HUES6 (cell line): ENCODE measurements around the gene TFEB.

ENCODE experiments used
- H3K27ac ChIP-seq: 2 replicates; pipeline ENCODE4 v1.7.0; 2013; ENCODE audit warnings: low read depth, mild to moderate bottlenecking, low read length, inconsistent platforms
- H3K27me3 ChIP-seq: 2 replicates; pipeline ENCODE4 v1.6.1; 2013; ENCODE audit warnings: low read length; ENCODE audit not compliant: control insufficient read depth, insufficient read depth
- H3K36me3 ChIP-seq: 2 replicates; pipeline ENCODE4 v1.6.1; 2013; ENCODE audit warnings: low read length; ENCODE audit not compliant: control insufficient read depth, insufficient read depth
- H3K4me1 ChIP-seq: 2 replicates; pipeline ENCODE4 v1.6.1; 2013; ENCODE audit warnings: low read length; ENCODE audit not compliant: control insufficient read depth, insufficient read depth
- H3K4me3 ChIP-seq: 2 replicates; pipeline ENCODE4 v1.5.1; 2013; ENCODE audit warnings: low read depth, low read length
- H3K9ac ChIP-seq: one replicate; pipeline ENCODE4 v1.6.1; 2013; ENCODE audit warnings: mild to moderate bottlenecking, low read length
- H3K9me3 ChIP-seq: 2 replicates; pipeline ENCODE4 v1.6.1; 2013; ENCODE audit warnings: low read depth, low read length; ENCODE audit not compliant: control insufficient read depth, insufficient read depth

The TFEB gene

DNA sequence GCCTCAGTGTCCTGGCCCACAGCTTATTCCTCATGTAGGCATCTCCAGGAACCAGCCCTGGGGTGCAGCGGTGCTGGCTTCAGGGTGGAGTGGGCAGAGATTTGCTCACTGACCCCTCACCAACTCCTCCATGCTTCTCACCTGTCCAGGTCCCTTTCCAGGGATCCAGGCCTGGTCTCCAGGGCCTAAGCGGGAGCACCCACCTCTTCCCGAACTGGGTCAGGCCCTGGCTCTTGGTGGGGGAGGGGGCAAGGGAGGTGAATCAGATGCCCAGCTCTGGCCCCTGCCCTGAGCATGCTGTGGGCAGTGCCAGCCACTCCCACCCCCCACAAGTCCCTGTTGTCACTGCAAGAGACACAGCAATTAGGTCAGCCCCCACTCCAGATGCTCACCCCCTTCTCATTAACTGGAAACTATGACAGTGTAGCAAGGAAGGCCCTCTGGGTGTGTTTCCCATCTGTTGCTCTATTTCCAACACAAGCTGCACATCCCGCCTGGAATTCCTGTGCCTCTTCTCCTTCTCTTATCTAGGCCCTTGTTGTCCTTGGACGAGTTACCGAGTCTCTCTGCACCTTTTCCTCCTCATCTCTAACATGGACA is 60.1 kb downstream of the TFEB start:
- Histone ChIP-seq H3K9me3 (no peaks in the 10 kb centered on the region), H3K4me1 (peaks cover 25% of the 10 kb centered on the region), H3K27ac (no peak overlapping the region), H3K27me3 (peaks cover 9% of the 10 kb centered on the region; the same call in 1 of the 2 replicates), H3K9ac (no peak overlapping the region), H3K4me3 (no peak overlapping the region), H3K36me3 (no peaks in the 10 kb centered on the region)

DNA sequence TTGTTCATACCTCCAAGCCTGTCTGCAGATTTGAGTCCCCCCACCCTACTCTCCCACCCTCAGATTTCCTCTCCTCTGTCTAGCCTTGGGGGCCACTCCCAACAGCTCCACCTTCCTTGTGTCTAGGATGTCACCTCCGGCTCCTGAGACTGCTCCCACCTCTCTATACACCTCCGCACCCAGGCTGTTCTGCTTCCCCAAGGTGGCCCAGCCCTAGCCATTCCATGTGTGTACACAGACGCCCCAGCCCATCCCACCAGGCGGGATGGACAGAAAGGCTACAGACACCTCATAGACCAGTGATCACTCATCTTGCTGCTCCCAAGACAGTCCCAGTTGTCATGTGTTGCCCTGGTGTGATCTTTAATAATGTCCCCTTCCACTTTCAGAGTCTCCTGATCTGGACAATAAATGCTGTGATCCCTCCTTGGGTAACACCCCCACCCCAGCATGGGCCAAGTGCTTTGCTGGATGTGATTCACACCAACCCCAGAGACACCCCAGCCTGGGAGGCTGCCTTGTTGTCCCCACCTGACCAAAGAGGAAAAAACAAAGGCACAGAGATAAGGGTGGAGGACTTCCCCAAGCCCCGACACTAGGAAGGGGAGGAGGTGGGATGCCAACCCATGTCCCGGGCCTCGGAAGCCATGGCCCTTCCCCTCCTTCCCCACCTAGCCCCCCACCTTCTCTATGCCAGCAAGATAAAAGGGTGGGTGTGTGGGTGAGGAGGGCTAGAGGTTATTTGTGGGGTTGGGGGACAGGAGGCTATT is 61.0 kb downstream of the TFEB start:
- H3K9me3 ChIP-seq: no peaks in the 10 kb centered on the region
- no peak overlapping the region for H3K27ac ChIP-seq
- H3K4me3 ChIP-seq: no peak overlapping the region
- H3K4me1 ChIP-seq: peaks cover 21% of the 10 kb centered on the region
- H3K9ac ChIP-seq: no peak overlapping the region
- peaks cover 9% of the 10 kb centered on the region; the same call in 1 of the 2 replicates for H3K27me3 ChIP-seq
- no peaks in the 10 kb centered on the region for H3K36me3 ChIP-seq

DNA sequence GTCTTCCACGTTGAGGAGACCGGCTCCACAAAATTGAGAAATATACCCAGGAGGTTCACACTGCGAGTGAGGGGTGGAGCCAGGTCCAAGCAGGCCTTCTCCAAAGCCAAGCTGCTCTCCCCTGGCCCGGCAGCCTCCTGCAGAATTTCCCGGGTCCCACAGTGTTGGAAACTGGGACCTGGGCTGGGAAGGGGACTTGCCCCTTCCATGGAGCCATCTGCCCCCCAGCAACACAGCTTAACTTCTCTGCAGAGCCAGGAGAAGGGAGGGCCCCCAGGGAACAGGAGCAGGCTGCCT is 61.8 kb downstream of the TFEB start:
- Histone ChIP-seq H3K27ac (no peak overlapping the region), H3K4me1 (peaks cover 21% of the 10 kb centered on the region), H3K36me3 (no peaks in the 10 kb centered on the region), H3K4me3 (no peak overlapping the region), H3K9ac (no peak overlapping the region), H3K9me3 (0 out of 2 replicates have a peak, but pooled peaks cover 5% of the 10 kb centered on the region), H3K27me3 (peaks cover 9% of the 10 kb centered on the region; the same call in 1 of the 2 replicates)

DNA sequence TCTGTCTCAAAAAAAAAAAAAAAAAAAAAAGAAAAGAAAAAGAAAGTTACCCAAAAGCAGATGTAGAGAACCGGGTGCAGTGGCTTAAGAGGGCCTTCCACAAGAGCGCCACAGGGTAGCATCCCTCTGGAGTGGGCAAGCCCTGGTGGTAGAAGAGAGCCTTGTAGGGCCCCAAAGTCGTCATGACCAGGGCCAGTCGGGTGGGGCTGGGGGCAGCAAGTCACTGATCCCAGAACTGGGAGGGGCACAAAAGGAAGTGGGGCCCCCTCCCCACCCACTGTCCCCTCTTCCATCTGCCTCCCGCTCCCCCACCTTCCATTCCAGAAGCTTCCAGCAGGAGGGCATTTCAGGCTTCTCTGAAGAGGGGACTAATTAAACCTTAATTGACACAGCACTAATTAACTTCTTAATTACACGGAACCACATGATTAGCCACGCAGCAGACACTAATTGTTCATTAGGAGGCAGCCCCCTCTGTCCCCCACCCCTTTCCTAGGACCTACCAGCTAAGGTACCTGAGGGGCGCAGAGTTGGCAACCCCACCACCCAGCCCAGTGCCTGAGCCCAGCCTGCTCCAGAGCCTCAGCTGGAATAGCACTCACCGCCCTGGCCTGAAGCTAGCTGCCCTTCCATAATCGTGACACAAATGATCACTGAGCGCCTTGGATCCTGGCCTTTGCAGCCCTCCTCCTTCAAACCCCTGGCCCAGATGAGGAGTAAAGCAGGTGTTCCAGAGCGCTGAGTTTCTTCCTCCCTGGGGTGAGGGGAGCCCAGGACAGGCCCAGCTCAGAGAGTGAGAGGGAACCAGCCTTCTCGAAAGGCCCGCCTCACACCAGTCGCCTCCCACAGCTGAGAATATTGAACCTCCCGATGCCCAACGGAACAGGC is 62.3 kb downstream of the TFEB start:
- peaks cover 9% of the 10 kb centered on the region; the same call in 1 of the 2 replicates for H3K27me3 ChIP-seq
- no peak overlapping the region for H3K9ac ChIP-seq
- H3K9me3 ChIP-seq: 0 out of 2 replicates have a peak, but pooled peaks cover 5% of the 10 kb centered on the region
- no peaks in the 10 kb centered on the region for H3K36me3 ChIP-seq
- no peak overlapping the region for H3K27ac ChIP-seq
- H3K4me1 ChIP-seq: peaks cover 21% of the 10 kb centered on the region
- no peak overlapping the region for H3K4me3 ChIP-seq

DNA sequence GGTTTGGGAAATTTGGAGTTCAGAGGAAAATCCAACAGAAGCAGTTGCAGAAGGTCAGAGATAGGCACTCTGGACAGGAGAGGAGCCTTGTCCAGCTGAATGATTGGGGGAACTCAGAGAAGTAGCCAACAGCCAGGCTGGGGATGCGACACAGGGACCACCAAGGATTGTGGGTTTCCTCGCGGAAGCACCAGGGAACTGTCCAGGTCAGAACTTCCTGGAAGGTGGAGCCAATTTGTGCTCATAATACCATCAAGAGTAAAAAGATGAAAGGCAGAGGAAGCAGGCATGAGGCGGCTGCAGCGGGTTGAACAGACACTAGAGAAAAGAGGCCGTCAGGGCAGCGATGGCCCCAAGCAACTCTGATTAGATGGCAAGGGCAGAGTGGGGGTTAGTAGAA is 63.4 kb downstream of the TFEB start:
- H3K27ac ChIP-seq: no peak overlapping the region

DNA sequence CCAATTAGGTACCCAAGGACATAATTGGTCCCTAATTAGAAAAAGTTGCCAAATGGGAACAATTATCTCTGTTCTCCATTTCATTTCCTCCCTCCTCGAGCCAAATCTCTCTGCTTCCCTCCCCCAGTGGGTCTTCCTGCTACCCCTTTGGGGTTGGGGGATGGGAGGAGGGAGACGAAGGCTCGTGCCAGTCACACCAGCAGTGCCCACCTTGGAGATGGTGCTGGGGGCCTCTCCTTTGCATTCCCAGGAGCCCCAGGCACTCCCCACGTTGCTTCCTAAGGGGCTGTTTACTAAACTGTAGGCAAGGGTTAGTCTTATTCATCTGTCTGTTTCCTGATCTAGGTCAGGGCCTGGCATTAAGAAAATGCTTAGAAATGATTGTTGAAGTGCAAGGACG is 64.0 kb downstream of the TFEB start:
- Histone ChIP-seq H3K4me1 (peaks cover 9% of the 10 kb centered on the region), H3K36me3 (no peaks in the 10 kb centered on the region), H3K27me3 (no peaks in the 10 kb centered on the region; the same call in 1 of the 2 replicates)

More for the DNA sequence above, 63.4 kb downstream of the TFEB start:
- peaks cover 13% of the 10 kb centered on the region for H3K4me1 ChIP-seq
- H3K36me3 ChIP-seq: no peaks in the 10 kb centered on the region
- H3K9me3 ChIP-seq: 0 out of 2 replicates have a peak, but pooled peaks cover 5% of the 10 kb centered on the region
- peaks cover 5% of the 10 kb centered on the region; the same call in 1 of the 2 replicates for H3K27me3 ChIP-seq
- H3K9ac ChIP-seq: no peak overlapping the region
- no peak overlapping the region for H3K4me3 ChIP-seq

DNA sequence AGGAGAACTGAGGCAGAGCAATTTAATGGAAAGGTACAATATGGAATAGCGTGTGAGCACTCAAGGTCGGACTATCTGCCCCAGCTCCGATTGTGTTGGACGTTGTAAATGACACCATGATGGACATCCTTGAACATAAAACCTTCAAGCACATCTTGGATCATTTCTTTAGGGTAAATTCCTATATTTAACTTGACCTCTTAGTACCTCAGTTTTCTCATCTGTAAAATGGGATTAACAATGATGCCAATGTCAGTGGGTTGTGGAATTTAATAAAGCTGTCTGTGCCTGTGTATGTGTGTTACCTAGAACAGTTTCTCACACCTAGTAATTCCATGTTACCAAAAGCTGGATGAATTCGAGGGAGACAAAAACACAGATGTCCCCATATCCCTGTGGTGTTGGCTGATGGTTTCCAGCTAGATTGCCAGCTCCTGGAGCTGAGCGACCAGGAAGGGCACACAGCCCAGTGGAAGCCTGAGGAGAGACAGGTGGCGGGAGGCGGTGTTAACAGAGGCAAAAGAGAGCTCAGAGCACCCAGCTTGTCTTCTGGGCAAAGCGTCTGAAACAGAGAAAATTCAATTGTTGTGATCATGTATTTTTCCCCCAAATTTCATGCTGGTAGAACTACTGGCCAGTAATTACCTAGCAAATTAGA is 64.6 kb downstream of the TFEB start:
- 0 out of 2 replicates have a peak, but pooled peaks cover 5% of the 10 kb centered on the region for H3K9me3 ChIP-seq
- H3K9ac ChIP-seq: no peak overlapping the region
- no peak overlapping the region for H3K4me3 ChIP-seq
- H3K27me3 ChIP-seq: no peaks in the 10 kb centered on the region; the same call in 1 of the 2 replicates
- no peaks in the 10 kb centered on the region for H3K36me3 ChIP-seq
- peaks cover 9% of the 10 kb centered on the region for H3K4me1 ChIP-seq
- H3K27ac ChIP-seq: no peak overlapping the region

More for the DNA sequence above, 64.0 kb downstream of the TFEB start:
- 0 out of 2 replicates have a peak, but pooled peaks cover 5% of the 10 kb centered on the region for H3K9me3 ChIP-seq
- H3K27ac ChIP-seq: no peak overlapping the region
- H3K9ac ChIP-seq: no peak overlapping the region
- H3K4me3 ChIP-seq: no peak overlapping the region

DNA sequence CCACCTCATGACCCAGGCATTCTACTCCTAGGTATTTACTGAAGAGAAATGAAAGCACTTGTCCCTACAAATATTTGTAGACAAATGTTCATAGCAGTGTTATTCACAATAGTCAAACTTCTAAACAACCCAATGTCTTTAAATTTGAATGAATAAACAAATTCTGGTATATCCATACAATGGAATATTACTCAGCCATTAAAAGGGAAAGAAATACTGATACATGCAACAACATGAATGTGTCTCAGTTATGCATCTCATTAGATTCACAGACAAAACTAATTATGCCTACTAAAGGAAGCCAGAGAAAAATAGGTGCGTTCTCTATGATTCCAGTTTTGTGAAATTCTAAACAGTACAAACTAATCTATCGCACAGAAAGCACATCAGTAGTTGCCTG is 66.4 kb downstream of the TFEB start:
- H3K9ac ChIP-seq: no peak overlapping the region
- 0 out of 2 replicates have a peak, but pooled peaks cover 5% of the 10 kb centered on the region for H3K9me3 ChIP-seq
- H3K27ac ChIP-seq: no peak overlapping the region
- H3K27me3 ChIP-seq: no peaks in the 10 kb centered on the region; the same call in 1 of the 2 replicates
- no peak overlapping the region for H3K4me3 ChIP-seq
- peaks cover 9% of the 10 kb centered on the region for H3K4me1 ChIP-seq
- H3K36me3 ChIP-seq: no peaks in the 10 kb centered on the region

DNA sequence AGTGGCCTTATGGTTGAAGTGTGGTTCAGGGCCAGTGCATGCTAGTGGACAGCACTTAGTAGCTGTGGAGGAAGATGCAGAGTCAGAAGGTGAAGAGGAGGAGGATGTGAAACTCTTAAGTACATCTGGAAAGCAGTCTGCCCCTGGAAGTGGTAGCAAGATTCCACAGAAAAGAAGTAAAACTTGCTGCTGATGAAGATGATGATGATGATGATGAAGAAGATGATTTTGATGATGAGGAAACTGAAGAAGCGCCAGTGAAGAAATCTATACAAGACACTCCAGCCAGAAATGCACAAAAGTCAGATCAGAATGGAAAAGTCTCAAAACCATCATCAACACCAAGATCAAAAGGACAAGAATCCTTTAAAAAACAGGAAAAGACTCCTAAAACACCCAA is 68.2 kb downstream of the TFEB start:
- Histone ChIP-seq H3K27ac (no peak overlapping the region), H3K4me3 (no peak overlapping the region), H3K9me3 (0 out of 2 replicates have a peak, but pooled peaks cover 5% of the 10 kb centered on the region), H3K27me3 (peaks cover 2% of the 10 kb centered on the region; the same call in 1 of the 2 replicates), H3K36me3 (no peaks in the 10 kb centered on the region), H3K9ac (no peak overlapping the region), H3K4me1 (no peaks in the 10 kb centered on the region)

DNA sequence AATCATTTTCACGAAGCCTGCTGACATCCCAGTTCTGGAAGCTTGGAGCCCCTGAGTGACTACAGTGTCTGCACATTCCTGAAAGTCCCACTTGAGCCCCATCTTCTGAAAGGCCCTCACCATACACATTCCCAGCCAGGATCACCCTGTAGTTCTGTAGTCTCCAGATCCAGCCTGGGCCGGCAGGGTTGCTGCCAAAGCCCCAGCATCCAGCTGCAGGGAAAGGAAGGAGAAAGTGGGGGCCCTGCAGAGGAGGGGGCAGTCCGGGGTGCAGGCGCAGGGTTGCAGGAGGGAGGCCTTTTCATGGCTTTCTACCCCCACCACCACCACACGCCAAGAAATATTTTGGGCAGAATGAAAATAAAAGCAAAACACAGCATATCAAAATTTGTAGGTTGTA is 71.1 kb downstream of the TFEB start:
- Histone ChIP-seq H3K27ac (no peak overlapping the region), H3K9ac (no peak overlapping the region), H3K9me3 (0 out of 2 replicates have a peak, but pooled peaks cover 4% of the 10 kb centered on the region), H3K27me3 (peaks cover 7% of the 10 kb centered on the region; the same call in 1 of the 2 replicates), H3K4me3 (no peak overlapping the region), H3K4me1 (no peaks in the 10 kb centered on the region), H3K36me3 (no peaks in the 10 kb centered on the region)
